Effector memory CD4-positive, alpha-beta T cell (primary cell): ENCODE results near the gene KRT72.

Experiments used
- DNase-seq, 3 donors: peaks; one replicate each; pipeline ENCODE4 v3.0.0-alpha.2; 2020
- H3K27ac ChIP-seq: 2 replicates; pipeline ENCODE4 v1.7.0; 2013; ENCODE audit warnings: mild to moderate bottlenecking, low read length, moderate library complexity; ENCODE audit not compliant: insufficient read depth, poor library complexity, severe bottlenecking
- H3K27me3 ChIP-seq: replicated peaks from 2 replicates; pipeline ENCODE4 v1.7.0; 2013; ENCODE audit warnings: mild to moderate bottlenecking, low read length; ENCODE audit not compliant: insufficient read depth, control insufficient read depth, poor library complexity, severe bottlenecking
- H3K36me3 ChIP-seq: 2 replicates; pipeline ENCODE4 v1.7.0; 2013; ENCODE audit warnings: mild to moderate bottlenecking, low read length, moderate library complexity; ENCODE audit not compliant: control insufficient read depth, insufficient read depth
- H3K4me1 ChIP-seq: 2 replicates; pipeline ENCODE4 v1.7.0; 2013; ENCODE audit warnings: low read length, mild to moderate bottlenecking; ENCODE audit not compliant: control insufficient read depth, insufficient read depth, poor library complexity, severe bottlenecking
- H3K4me3 ChIP-seq: 2 replicates; pipeline ENCODE4 v1.7.0; 2013; ENCODE audit warnings: low read length, low read depth, mild to moderate bottlenecking; ENCODE audit not compliant: insufficient read depth, poor library complexity, severe bottlenecking
- H3K9me3 ChIP-seq: 2 replicates; pipeline ENCODE4 v1.7.0; 2013; ENCODE audit warnings: mild to moderate bottlenecking, low read length, moderate library complexity; ENCODE audit not compliant: control insufficient read depth

The KRT72 gene

GRCh38 chr12:52555577-52555976, 45.7 kb downstream of the KRT72 start:
- Histone ChIP-seq H3K9me3 (no peaks in the 10 kb centered on the region), H3K27ac (no peak overlapping the region), H3K4me3 (no peak overlapping the region), H3K4me1 (no peaks in the 10 kb centered on the region), H3K27me3 (no peaks in the 10 kb centered on the region), H3K36me3 (no peaks in the 10 kb centered on the region)
- no peak for DNase-seq

GRCh38 chr12:52552681-52553195, 48.5 kb downstream of the KRT72 start, which contains the start of gene KRT71:
Gene KRT71, minus strand, starts transcription at chr12:52553145. Its CDS starts 68 bp downstream, at chr12:52553077.
- no peak within 1 kb of the TSS for H3K27ac ChIP-seq
- no peaks in the 10 kb centered on the region for H3K36me3 ChIP-seq
- H3K9me3 ChIP-seq, result no peaks in the 10 kb centered on the region
- H3K4me1 ChIP-seq, result no peaks in the 10 kb centered on the region
- no peak for DNase-seq
- no peaks in the 10 kb centered on the region for H3K27me3 ChIP-seq
- H3K4me3 ChIP-seq, result no peak within 1 kb of the TSS

GRCh38 chr12:52552055-52552454, 49.2 kb downstream of the KRT72 start:
- Histone ChIP-seq H3K9me3 (no peaks in the 10 kb centered on the region), H3K4me1 (no peaks in the 10 kb centered on the region), H3K4me3 (no peak overlapping the region), H3K27me3 (no peaks in the 10 kb centered on the region), H3K36me3 (no peaks in the 10 kb centered on the region), H3K27ac (no peak overlapping the region)
- no peak for DNase-seq

- DNase-seq, result no peak
- Histone ChIP-seq H3K27ac (no peak overlapping the region), H3K27me3 (no peaks in the 10 kb centered on the region), H3K9me3 (no peaks in the 10 kb centered on the region), H3K4me3 (no peak overlapping the region), H3K4me1 (no peaks in the 10 kb centered on the region), H3K36me3 (no peaks in the 10 kb centered on the region)
Measured at GRCh38 chr12:52551216-52551865, 49.9 kb downstream of the KRT72 start.

- Histone ChIP-seq H3K36me3 (no peaks in the 10 kb centered on the region), H3K4me3 (no peak overlapping the region), H3K4me1 (no peaks in the 10 kb centered on the region), H3K27ac (no peak overlapping the region), H3K27me3 (no peaks in the 10 kb centered on the region), H3K9me3 (no peaks in the 10 kb centered on the region)
- no peak for DNase-seq
Measured at GRCh38 chr12:52546126-52546525, 55.1 kb downstream of the KRT72 start.

- no peak for DNase-seq
- H3K36me3 ChIP-seq, result no peaks in the 10 kb centered on the region
- no peak overlapping the region for H3K27ac ChIP-seq
- H3K4me3 ChIP-seq, result no peak overlapping the region
- no peaks in the 10 kb centered on the region for H3K9me3 ChIP-seq
- H3K27me3 ChIP-seq, result no peaks in the 10 kb centered on the region
- no peaks in the 10 kb centered on the region for H3K4me1 ChIP-seq
Measured at GRCh38 chr12:52543985-52544883, 57.0 kb downstream of the KRT72 start.

- no peaks in the 10 kb centered on the region for H3K4me1 ChIP-seq
- H3K36me3 ChIP-seq, result no peaks in the 10 kb centered on the region
- no peaks in the 10 kb centered on the region for H3K27me3 ChIP-seq
- no peak overlapping the region for H3K27ac ChIP-seq
- H3K4me3 ChIP-seq, result no peak overlapping the region
- no peaks in the 10 kb centered on the region for H3K9me3 ChIP-seq
- DNase-seq, result no peak
Measured at GRCh38 chr12:52542785-52543318, 58.4 kb downstream of the KRT72 start.

GRCh38 chr12:52542157-52542556, 59.1 kb downstream of the KRT72 start:
- Histone ChIP-seq H3K27me3 (no peaks in the 10 kb centered on the region), H3K27ac (no peak overlapping the region), H3K4me1 (no peaks in the 10 kb centered on the region), H3K9me3 (no peaks in the 10 kb centered on the region), H3K4me3 (no peak overlapping the region), H3K36me3 (no peaks in the 10 kb centered on the region)
- DNase-seq, result no peak

- Histone ChIP-seq H3K27ac (no peak overlapping the region), H3K4me1 (no peaks in the 10 kb centered on the region), H3K36me3 (no peaks in the 10 kb centered on the region), H3K27me3 (no peaks in the 10 kb centered on the region), H3K9me3 (no peaks in the 10 kb centered on the region), H3K4me3 (no peak overlapping the region)
- no peak for DNase-seq
Measured at GRCh38 chr12:52541709-52542108, 59.6 kb downstream of the KRT72 start.

GRCh38 chr12:52540531-52540930, 60.7 kb downstream of the KRT72 start:
- no peak for DNase-seq
- Histone ChIP-seq H3K27me3 (no peaks in the 10 kb centered on the region), H3K9me3 (no peaks in the 10 kb centered on the region), H3K27ac (no peak overlapping the region), H3K36me3 (no peaks in the 10 kb centered on the region), H3K4me1 (no peaks in the 10 kb centered on the region), H3K4me3 (no peak overlapping the region)
